Neural crest cell (in vitro differentiated cells): ENCODE results near the gene PDRG1. TPM values are rescaled to one million over a fixed set of nuclear protein-coding genes. Genes with fewer than 3 reads are reported as not detected.
"Not testable (repeated sequence)": the region's sequence is repeated elsewhere in the genome, so short reads cannot be mapped to it uniquely, and the experiment has no call there.

Source experiments
- DNase-seq: peaks from one replicate; pipeline ENCODE4 v3.0.0; 2021; ENCODE audit warnings: low read depth, mixed read lengths, low spot score
- H3K27ac Mint-ChIP-seq: one replicate; pipeline ENCODE4 v1.8.0; 2021; ENCODE audit warnings: mild to moderate bottlenecking, mixed read lengths; ENCODE audit not compliant: unreplicated experiment
- H3K27me3 Mint-ChIP-seq: 2 replicates; pipeline ENCODE4 v1.8.0; 2021; ENCODE audit warnings: low read depth, mild to moderate bottlenecking, mixed read lengths
- H3K36me3 Mint-ChIP-seq: 2 replicates; pipeline ENCODE4 v1.8.0; 2021; ENCODE audit warnings: low read depth, mild to moderate bottlenecking, mixed read lengths
- H3K4me1 Mint-ChIP-seq: 2 replicates; pipeline ENCODE4 v1.8.0; 2021; ENCODE audit warnings: mixed read lengths
- H3K4me3 Mint-ChIP-seq: one replicate; pipeline ENCODE4 v1.8.0; 2021; ENCODE audit warnings: mild to moderate bottlenecking, mixed read lengths
- H3K9me3 Mint-ChIP-seq: 2 replicates; pipeline ENCODE4 v1.8.0; 2021; ENCODE audit warnings: mixed read lengths
- CTCF ChIP-seq: fragments of 200-600 bp; sonication (generic); conservative IDR thresholded peaks from 2 replicates; pipeline ENCODE4 v1.5.0; 2021; ENCODE audit warnings: antibody characterized with exemption, mild to moderate bottlenecking
- total RNA-seq: library from RNA; stranded (reverse); gene quantifications from 2 replicates; pipeline ENCODE4 v1.2.1, GENCODE V29; 2021

The PDRG1 gene
- total RNA-seq, 1 donor from 2014 or later: 34.9 TPM

- no peak for DNase-seq
- no peak for TF ChIP-seq CTCF
- peaks cover 17% of the 10 kb centered on the region for H3K27me3 Mint-ChIP-seq
- H3K27ac Mint-ChIP-seq: no peak overlapping the region
- no peaks in the 10 kb centered on the region for H3K36me3 Mint-ChIP-seq
- H3K4me1 Mint-ChIP-seq: peaks cover 3% of the 10 kb centered on the region
- no peaks in the 10 kb centered on the region for H3K9me3 Mint-ChIP-seq
- no peak overlapping the region for H3K4me3 Mint-ChIP-seq
Observed at GRCh38 chr20:31922181-31922580, 29.7 kb downstream of the PDRG1 start.

DNA sequence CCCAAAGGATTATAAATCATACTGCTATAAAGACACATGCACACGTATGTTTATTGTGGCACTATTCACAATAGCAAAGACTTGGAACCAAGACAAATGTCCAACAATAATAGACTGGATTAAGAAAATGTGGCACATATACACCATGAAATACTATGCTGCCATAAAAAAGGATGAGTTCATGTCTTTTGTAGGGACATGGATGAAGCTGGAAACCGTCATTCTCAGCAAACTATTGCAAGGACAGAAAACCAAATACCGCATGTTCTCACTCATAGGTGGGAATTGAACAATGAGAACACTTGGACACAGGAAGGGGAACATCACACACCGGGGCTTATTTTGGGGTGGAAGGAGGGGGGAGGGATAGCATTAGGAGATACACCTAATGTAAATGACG, 30.4 kb downstream of the PDRG1 start:
- H3K9me3 Mint-ChIP-seq, H3K36me3 Mint-ChIP-seq, H3K4me1 Mint-ChIP-seq: not testable (repeated sequence)

DNA sequence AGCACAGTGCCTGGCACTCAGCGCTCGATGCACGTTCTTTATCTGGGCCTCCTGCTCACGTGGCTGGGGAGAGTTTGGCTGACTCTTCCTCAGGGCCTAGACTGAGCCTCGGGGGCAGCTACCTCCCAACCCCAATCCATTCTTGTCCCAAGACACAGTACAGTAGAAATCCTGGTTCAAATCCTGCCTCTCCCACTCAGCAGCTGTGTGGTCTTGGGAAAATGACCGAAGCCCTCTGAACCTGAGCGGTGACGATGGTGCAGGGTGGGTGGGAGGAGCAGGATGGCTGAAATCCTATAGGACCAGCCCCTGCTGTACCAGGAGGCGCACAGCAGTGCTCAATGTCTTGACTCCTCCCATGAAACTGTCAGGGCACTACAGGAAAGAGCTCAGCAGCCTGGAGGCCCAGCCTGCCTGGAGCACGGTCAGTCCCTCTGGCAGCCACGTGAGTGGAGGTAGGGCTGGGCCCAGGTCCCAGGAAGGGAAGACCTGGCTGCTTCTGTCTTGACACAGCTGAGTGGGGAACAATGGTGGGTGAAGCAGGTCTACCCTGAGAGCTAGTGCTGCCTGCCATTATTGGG, 31.5 kb downstream of the PDRG1 start:
- no peaks in the 10 kb centered on the region for H3K9me3 Mint-ChIP-seq
- DNase-seq: no peak
- no peak overlapping the region for H3K4me3 Mint-ChIP-seq
- H3K27ac Mint-ChIP-seq: no peak overlapping the region
- H3K36me3 Mint-ChIP-seq: no peaks in the 10 kb centered on the region
- peaks cover 3% of the 10 kb centered on the region for H3K4me1 Mint-ChIP-seq
- TF ChIP-seq CTCF: no peak
- H3K27me3 Mint-ChIP-seq: peaks cover 10% of the 10 kb centered on the region

More for the DNA sequence above, 30.4 kb downstream of the PDRG1 start:
- H3K4me3 Mint-ChIP-seq, DNase-seq, H3K27ac Mint-ChIP-seq: not testable (repeated sequence)
- H3K27me3 Mint-ChIP-seq: peaks cover 15% of the 10 kb centered on the region

DNA sequence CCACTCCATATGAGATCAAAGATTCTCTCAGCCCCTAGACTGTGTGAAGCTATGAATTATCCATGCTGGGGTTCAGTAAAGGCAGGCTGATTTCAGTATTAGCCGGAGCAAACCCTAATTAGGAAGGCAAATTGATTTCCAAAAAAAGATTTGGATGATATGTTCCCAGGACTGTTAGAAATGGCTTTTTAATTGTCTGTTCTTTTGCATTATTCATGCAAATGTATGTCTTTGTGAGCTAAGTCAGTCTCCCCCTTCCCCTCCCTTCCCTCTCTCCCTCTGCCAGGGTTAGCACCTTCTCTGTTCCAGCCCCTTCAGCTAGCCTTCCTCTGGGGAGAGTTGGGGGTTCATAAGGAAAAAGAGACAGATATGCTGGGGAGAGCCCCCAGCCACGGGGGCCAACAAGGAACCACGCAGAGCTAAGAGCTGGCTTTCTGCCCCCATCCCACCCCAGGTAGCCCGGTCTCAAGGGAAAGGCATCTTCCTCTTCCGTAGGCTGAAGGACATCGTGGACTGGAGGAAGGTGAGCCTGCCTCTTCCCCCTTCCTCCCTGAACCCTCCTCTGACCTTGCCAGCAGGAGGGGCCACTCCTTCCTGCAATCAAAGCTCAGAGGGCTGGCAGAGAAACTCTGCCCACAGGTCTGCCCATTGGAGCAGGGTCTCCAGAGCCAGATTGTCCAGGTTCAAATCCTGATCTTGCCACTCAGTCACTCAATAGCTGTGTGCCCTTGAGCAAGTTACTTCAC, 32.3 kb downstream of the PDRG1 start:
- H3K4me3 Mint-ChIP-seq: no peak overlapping the region
- H3K36me3 Mint-ChIP-seq: no peaks in the 10 kb centered on the region
- no peak for DNase-seq
- H3K4me1 Mint-ChIP-seq: peaks cover 3% of the 10 kb centered on the region
- H3K9me3 Mint-ChIP-seq: no peaks in the 10 kb centered on the region
- no peak overlapping the region for H3K27ac Mint-ChIP-seq
- TF ChIP-seq CTCF: no peak
- peaks cover 10% of the 10 kb centered on the region for H3K27me3 Mint-ChIP-seq

- no peaks in the 10 kb centered on the region for H3K9me3 Mint-ChIP-seq
- peaks cover 3% of the 10 kb centered on the region for H3K4me1 Mint-ChIP-seq
- DNase-seq: no peak
- H3K27ac Mint-ChIP-seq: no peak overlapping the region
- H3K4me3 Mint-ChIP-seq: no peak overlapping the region
- H3K27me3 Mint-ChIP-seq: peaks cover 10% of the 10 kb centered on the region
- TF ChIP-seq CTCF: no peak
- no peaks in the 10 kb centered on the region for H3K36me3 Mint-ChIP-seq
Observed at GRCh38 chr20:31918466-31919105, 33.3 kb downstream of the PDRG1 start.

DNA sequence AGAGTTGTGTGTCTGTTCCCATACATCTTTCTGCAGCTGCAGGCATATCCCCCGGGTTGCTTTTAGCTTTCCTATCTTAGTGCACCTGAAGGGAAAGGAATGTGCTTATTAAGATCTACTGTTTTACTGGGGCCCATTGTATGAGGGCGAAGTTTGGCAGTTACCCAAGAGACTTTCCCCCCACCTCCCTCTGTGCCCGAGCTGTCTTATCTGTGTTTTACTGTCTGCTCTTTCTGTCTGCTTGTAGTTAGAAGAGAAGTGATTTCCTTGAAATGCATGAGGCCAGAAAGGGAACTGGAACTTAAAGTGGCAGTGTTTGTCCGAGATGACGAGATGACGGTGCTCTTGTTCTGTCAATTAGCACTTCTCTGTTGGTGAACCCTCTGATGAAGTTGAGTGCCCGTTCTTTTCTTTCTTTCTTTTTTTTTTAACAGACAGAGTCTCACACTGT, 33.9 kb downstream of the PDRG1 start:
- DNase-seq, H3K4me1 Mint-ChIP-seq, H3K27ac Mint-ChIP-seq: not testable (repeated sequence)

More for the DNA sequence above, 33.9 kb downstream of the PDRG1 start:
- not testable (repeated sequence) for H3K27me3 Mint-ChIP-seq, H3K4me3 Mint-ChIP-seq, H3K36me3 Mint-ChIP-seq, H3K9me3 Mint-ChIP-seq
